ENCODE measurements around the gene ATAD3C.
"Not testable (repeated sequence)": the region's sequence is repeated elsewhere in the genome, so short reads cannot be mapped to it uniquely, and the experiment has no call there.

ATAD3C gene

DNA sequence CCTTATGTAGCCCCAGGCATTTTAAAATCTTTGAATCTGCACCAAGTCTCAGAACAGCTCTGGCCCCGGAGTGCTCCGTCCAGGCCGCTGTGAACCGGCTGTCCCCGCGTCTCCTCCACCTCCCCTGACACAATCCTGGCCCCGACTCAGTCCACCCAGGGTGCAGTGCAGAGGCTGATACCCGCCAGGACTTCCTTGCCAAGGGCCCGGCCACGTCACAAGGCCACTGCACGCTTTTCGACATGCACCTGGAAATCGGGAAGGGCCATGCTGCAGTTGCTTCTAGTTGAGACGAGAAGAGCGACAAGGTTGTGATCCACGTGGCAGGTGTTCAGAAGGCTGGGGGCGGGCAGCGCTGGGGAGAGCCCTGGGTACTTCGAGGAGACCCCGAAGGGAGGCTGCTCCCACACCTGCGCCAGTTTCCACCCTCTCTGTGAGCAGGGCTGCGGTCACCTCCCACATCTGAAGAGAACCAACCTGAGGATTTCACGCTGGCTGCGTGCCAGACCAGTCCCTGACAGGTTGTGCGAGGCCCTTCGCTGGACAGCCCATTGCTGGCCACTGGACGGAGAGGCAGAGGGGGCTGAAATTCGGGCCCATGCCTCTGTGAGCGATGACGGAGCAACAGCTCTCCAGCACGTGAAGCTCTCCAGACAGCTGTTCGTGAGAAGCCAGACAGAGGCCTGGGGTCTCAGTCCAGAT, 7.3 kb upstream of the ATAD3C start:
- DNase-seq (ENCODE audit: low spot score), result no peak

DNA sequence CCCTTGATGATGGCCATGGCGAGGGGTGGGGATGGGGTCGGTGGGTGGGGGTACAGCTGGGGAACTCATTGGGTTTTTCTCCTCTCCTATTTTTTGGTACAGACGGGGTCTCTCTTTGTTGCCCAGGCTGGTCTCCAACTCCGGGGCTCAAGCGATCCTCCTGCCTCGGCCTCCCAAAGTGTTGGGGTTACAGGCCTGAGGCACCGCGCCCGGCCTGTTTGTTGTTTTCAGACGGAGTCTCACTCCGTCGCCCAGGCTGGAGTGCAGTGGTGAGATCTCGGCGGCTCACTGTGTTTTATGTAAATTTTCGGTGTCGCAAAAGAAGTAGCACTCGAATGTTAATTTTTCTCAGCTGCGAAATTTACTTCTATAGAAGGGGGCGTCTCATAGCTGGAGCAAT, 2.9 kb upstream of the ATAD3C start:
- not testable (repeated sequence) for DNase-seq (ENCODE audit: low spot score)

DNA sequence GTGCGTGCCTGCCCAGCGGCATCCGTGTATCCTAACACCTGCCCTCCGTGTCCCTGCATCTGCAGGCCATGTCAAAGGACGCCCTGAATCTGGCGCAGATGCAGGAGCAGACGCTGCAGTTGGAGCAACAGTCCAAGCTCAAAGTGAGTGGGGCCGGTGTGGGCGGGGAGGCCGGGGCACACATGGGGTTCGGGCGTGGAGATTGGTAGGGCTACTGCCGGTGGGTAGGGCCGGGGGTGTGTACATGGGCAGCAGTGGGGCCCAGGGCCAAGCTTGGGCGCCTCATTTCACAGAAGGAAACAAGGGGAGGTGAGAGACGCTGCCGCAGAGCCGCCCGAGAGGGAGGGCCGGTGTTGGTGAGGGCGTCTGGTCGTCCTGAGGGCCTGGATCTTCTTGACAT, 1.1 kb downstream of the ATAD3C start:
- not testable (repeated sequence) for DNase-seq (ENCODE audit: low spot score)

DNA sequence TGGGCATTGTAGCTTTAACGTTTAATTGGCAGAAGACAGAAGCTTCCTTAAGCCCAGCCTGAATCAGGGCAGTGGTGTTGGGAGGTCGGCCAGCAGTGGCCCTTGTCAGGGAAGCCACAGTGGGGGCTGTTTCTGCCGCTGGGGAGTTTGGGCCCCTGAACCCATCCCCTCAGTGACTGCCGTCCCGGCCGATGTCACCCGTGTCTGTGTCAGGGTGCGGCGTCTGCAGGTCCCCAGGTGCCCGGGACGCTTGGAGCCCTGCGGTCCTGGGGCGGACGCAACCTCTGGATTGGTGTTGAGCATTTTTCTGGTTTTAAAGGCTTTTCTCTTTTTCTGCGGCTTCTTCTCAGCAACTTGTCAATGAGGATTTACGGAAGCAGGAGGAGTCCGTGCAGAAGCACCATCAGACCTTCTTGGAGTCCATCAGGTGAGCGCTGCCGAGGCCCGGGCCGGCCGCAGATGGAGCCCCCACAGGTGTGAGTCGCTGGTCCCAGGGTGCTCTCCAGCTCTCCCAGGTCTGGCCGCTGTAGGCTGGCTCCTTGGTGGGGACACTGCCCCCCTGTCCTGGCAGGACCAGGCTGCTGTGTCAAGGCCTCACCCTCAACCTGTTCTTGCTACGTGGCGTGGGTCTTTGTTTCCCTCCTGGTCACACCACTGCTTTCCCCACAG, 2.3 kb downstream of the ATAD3C start:
- no peak for DNase-seq (ENCODE audit: low spot score)

DNA sequence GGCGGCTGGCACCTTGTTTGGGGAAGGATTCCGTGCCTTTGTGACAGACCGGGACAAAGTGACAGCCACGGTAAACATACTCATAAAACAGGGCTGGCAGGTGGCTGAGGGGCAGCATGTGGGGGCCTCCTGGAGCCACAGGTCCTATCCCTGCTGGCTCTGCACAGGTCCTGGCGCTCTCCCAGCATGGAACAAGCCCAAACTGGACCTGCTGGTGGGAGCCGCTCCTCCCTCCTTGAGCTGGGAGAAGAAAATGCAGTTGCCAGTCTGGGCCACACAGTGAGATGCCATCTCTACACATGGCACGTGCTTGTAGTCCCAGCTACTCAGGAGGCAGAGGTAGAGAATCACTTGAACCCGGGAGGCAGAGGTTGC, 2.9 kb downstream of the ATAD3C start:
- not testable (repeated sequence) for DNase-seq (ENCODE audit: low spot score)

DNA sequence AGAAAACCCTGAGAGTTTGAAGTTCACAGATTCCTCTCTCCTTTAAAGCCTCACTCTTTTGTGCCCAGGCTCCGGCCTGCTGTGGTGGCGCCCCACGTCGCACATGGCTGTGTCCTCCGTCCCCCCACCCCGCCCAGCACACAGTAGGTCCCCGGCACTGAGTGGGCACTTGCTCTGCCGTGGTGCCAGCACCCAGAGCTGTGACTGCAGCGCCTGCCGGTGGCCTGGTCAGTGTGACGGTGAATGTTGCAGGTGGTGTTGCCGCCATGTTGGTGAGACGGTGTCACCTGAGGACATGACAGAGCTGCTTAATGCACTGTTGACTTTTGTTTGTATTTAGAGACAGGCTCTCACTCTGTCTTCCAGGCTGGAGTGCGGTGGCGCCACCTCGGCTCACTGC, 3.4 kb downstream of the ATAD3C start:
- DNase-seq (ENCODE audit: low spot score), result no peak

DNA sequence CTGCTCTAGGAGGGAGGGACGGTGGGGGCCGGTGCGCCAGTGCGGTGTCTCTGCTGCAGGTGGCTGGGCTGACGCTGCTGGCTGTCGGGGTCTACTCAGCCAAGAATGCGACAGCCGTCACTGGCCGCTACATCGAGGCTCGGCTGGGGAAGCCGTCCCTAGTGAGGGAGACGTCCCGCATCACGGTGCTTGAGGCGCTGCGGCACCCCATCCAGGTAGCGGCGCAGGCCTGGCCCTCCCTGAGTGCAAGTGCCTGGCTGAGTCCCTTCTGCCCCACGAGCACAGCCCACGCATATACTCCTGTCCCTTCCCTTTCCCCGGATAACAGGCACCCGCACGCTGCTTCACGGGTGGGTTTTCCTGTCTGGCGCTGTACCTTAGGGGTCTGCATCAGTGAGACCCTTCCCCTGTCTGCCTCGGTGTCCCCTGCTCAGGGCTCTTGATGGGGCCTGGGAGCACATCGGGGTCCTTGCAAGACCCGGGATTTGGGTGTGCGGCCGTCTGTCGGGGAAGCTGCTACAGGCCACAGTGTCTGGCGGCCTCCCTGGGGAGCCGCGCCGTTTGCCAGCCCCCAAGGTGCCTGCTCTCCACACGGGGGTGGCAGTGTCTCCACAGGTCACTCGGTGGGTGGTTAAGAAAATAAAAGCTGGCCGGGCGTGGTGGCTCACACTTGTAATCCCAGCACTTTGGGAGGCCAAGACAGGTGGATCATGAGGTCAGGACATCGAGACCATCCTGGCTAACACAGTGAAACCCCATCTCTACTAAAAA, 5.0 kb downstream of the ATAD3C start:
- DNase-seq (ENCODE audit: low spot score), result not testable (repeated sequence)

DNA sequence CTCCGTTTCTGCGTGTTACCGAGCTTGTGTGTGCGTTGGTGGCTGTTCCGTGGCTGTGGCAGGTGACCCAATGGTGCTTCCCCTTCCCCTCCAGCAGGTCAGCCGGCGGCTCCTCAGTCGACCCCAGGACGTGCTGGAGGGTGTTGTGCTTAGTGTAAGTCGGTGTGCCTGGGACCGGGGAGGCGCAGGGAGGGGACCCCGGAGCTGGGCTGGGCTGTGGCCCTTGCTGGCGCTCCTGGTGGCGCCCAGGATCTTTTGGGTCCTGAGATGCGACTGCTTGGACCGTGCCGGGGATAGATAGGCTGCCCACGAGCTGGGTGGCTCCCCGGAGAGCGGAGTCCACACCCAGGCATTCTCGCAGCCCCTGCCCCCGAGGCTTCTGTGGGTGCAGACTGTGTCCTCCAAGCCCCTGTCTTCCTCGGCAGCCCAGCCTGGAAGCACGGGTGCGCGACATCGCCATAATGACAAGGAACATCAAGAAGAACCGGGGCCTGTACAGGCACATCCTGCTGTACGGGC, 5.9 kb downstream of the ATAD3C start:
- no peak for DNase-seq (ENCODE audit: low spot score)

DNA sequence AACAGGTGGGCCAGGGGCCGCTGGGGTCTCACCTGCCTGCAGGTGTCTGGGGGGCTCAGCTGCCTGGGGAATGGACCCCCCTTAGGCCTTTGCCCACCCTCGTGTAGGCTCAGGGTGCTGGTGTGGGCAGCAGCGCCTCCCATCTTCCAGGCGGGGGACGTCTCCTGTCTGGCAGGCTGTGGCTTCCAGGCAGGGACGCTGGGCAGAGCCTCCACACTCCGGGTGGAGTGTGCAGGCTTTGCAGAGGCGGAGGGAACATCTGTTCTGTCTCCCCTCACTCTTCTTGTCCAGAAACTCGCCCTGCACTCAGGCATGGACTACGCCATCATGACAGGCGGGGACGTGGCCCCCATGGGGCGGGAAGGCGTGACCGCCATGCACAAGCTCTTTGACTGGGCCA, 6.4 kb downstream of the ATAD3C start:
- DNase-seq (ENCODE audit: low spot score), result not testable (repeated sequence)

DNA sequence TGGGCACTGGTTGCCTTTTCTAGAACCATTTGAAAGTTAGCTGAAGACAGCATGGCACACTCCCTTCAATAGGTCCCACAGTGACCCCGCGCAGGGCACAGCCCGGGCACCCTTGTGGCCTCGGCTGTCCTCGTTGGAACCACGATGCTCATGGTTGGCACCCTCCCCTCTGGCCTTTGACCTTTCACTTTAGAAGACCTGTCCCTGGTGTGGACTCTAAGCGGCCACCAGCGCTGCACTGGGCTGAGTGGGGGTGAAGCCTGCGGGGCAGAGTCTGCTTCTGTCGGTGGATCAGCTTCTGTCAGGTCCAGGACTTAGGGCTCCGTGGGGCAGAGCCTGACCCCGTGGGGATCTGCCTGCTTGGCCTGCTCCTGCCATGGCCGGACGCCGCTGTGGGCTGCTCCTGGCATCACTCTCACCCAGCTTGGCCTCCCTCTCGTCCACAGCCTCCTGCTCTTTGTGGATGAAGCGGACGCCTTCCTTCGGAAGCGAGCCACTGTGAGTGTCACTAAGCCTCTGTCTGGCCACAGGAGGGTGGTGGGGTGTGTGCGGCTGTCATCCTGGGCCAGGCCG, 7.3 kb downstream of the ATAD3C start:
- DNase-seq (ENCODE audit: low spot score), result not testable (repeated sequence)

DNA sequence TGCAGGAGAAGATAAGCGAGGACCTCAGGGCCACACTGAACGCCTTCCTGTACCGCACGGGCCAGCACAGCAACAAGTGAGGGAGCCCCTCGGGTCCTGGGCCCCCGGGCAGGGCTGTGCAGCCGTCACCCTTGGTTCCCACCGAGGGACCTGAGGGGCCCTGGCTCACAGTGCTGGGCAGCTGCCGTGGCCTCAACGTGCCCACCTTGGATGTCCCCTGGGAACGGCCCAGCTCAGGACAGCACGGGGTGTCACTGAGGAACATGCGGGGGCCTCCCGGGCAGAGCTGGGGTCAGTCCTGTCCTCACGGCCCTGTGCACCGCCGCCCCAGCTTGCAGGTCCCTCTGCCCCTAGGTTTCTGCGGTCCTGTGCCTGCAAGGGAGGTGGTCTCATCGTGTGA, 9.7 kb downstream of the ATAD3C start:
- not testable (repeated sequence) for DNase-seq (ENCODE audit: low spot score)

DNA sequence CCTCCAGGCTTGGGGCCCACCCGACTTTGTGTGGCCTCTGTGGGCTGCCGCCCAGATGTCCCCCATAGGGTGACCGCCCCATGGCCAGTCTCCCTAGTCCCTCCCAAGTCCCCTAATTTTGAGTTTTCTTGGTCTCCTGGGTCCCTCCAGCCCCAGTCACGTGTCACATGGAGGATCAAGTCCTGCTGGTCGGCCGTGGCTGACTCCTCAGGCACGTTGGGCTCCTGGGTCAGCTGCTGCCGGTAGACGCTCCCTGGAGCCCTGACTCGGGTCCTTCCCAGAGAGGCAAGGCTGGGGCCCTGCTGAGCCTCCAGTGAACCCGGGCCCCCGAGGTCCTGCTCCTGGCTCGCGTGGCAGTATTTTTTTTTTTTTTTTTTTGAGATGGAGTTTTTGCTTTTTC, 10.2 kb downstream of the ATAD3C start:
- not testable (repeated sequence) for DNase-seq (ENCODE audit: low spot score)

DNA sequence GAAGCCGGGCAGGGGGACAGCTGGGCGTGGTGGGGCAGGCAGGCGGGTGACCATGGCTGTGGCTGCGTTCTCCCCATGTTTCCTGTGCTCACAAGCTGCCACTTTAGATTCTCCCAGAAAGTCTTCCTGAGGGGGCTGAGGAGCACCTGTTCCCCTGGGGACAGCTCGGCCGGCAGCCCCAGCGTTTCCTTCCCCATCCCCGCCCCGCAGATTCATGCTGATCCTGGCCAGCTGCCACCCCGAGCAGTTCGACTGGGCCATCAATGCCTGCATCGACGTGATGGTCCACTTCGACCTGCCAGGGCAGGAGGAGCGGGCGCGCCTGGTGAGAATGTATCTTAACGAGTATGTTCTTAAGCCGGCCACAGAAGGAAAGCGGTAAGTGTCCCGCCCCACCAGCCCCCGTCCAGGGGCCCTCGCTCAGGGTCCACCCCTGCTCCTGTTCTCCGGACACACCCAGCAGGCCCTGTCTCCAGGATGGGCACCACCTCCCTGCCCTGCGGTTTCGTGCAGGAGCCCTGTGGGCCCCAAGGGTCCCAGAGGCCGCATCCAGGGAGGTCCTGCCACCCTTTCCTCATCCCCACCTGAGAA, 11.1 kb downstream of the ATAD3C start:
- DNase-seq (ENCODE audit: low spot score), result no peak

DNA sequence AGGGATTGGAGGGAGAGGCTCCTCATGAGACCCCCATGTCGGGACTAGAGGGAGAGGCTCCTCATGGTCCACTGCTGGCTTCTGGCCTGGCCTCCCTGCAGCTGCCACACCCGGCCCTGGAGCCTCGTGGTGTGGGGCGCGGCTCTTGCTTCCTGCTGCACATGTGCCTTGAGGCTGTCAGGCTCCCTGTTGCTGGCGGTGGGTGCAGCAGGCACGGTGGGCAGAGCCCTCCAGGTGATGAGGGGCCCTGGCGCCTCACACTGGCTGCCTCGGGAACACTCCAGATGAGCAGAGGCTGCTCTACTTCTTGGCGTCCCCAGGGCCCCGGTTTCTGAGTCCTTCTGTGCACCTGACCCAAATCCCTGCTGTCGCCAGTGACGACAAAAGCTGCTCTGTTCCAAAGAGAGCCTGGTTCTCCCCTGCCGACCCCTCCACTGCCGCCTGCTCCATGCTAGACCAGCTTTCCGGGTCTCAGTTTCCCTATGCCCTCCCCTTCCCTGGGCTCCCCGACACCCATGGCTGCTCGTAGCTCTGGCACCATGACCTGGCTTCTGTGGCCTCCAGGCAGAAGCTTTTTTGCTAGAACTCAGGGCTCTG, 12.3 kb downstream of the ATAD3C start:
- no peak for DNase-seq (ENCODE audit: low spot score)

DNA sequence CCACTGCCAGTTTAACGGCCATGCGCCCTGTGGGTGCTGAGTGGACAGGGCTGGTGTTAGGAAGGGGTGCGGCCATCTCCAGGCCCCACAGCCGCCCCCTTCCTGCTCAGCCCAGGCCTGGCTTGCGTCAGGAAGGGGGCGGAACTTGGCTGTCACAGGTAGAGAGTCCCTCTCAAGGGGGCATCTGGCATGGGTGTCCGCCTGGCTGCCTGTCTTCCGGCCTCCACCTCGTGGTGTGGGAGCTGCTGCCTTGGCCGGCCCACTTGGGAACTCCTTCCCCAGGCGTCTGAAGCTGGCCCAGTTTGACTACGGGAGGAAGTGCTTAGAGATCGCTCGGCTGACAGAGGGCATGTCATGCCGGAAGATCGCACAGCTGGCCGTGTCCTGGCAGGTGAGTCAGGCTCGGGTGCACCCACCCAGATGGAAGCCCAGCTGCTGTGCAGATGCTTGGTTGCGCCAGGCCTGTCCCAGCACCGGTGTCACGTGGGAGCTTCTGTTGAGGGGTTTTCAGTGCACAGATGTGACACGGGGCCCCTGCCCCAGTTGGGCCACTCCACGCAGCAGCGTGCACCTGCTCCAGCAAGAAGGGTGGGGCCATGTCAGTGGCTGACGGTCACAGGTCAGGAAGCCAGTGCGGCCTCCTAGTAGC, 13.0 kb downstream of the ATAD3C start:
- DNase-seq (ENCODE audit: low spot score), result no peak

DNA sequence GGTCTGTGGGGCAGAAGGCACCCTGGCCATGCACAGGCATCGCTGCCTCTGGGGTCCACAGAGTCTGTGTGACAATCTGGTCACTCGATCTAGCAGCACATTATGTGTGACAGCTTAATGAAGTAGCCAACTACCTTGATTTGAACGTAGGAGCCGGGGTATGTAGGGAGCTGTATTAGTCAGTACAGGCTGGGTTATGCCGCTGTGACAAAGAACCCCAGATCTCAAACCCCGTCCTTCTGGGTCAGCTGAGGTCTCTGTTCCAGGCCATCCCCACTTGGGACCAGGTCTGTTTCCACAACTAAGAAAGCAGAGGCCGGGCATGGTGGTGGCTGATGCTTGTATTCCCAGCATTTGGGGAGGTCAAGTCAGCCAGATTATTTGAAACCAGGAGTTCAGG, 13.8 kb downstream of the ATAD3C start:
- DNase-seq (ENCODE audit: low spot score), result no peak

DNA sequence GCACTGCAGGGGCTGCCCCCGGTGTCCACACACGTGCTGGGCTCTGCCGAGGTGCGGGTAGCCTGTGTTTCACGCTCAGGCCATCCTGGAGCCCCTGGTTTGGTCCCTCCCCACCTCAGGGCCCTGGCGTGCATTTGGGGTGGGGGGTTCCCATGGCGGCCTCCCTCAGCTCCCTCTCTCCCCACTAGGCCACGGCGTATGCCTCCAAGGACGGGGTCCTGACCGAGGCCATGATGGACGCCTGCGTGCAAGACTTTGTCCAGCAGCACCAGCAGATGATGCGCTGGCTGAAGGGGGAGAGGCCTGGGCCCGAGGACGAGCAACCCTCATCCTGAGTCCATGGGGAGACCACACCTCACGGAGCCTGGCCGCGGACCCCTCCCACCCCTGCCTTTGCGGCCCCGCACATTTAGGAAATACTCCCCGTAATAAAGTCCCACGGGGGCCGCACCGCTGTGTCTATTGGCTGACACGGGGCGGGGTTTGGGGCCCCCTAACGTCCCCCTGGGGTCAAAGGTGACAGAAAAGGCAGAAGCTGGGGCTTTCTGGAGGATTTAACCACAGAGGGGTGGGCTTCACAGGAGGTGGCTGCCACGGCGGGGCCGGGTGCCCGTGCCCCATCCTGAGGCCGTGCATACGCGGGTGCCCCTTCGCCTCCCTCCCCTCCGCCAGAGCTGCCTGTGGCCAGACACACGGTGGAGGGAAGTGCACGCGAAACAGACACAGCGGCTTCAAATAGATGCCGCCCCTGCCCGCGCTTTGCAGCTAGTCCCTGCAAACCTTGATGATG, 18.9 kb downstream of the ATAD3C start:
- DNase-seq (ENCODE audit: low spot score), result not testable (repeated sequence)

DNA sequence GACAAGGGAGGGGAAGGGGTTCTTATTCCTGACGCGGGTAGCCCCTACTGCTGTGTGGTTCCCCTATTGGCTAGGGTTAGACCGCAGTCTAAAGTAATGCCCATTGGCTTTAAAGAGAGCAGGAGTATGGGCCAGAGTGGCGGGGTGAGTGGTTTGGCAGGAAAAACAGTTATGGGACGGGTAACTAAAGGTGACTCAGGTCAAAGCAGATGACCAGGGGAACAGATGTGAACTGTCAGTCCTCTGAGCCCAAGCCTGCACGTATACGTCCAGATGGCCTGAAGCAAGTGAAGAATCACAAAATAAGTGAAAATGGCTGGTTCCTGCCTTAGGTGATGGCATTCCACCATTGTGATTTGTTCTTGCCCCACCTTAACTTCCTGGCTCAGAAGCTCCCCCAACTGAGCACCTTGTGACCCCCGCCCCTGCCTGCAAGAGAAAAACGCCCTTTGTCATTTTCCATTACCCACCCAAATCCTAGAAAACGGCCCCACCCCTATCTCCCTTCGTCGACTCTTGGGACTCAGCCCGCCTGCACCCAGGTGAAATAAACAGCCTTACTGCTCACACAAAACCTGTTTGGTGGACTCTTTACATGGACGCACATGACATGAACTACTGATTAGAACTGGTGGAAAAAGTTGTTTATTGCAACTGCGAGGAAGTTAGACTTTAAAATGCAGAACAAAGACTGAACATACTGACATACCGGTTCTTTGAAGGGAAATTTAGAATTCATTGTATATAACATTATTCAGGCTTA, 21.3 kb downstream of the ATAD3C start:
- DNase-seq (ENCODE audit: low spot score), result no peak

DNA sequence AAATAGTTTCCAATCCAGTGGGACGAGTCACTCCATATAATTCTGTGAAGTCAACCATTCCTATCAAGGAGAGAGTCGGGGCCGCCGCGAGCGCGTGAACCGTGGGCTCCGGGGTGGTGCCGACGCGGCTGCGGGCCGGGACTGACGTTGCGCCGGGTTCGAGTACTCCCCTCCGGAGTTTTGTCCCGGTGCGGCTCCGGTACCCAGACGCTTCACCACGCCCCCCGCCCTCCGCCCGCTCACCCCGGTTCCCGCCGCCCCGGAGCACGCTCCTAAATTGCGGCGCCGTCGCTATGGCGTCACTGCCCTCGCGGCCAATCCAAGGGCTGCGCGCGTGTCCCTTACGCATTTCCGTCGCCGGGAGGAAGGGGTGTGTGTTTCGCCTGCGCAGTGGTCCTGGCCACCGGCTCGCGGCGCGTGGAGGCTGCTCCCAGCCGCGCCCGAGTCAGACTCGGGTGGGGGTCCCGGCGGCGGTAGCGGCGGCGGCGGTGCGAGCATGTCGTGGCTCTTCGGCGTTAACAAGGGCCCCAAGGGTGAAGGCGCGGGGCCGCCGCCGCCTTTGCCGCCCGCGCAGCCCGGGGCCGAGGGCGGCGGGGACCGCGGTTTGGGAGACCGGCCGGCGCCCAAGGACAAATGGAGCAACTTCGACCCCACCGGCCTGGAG, 22.0 kb downstream of the ATAD3C start, which contains the start of gene ATAD3B:
TSS of gene ATAD3B (plus strand) at position 377 of the 664 bp plus-strand sequence. CDS start at position 497, 120 bp downstream.
- DNase-seq (ENCODE audit: low spot score), result peak; percentile 94
